ENCODE results near the gene ZNF57.

DNA sequence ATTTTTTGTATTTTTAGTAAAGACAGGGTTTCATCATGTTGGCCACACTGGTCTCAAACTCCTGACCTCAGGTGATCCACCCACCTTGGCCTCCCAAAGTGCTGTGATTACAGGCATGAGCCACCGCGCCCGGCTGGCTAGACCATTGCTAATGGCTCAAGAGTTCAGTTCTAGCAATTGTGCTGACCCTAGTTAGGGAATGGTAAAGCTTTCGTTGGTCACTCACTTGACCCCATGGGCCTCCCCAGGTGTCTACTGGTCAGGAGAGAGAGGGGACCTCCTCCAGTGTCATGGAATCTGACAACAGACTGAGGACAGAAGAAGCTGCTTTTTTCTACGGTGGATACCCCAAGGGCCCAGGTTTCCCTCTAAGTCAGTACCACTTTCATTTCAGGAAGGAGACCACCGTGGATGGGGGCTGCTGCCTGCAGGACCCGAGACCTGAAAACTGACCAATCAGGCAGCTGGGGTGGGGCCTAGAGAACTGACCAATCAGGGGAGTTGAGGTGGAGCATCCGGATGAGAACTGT, 34.2 kb upstream of the ZNF57 start:
- TF ChIP-seq CTCF (IDR thresholded peaks at IDR 0.05; ENCODE audit: low read length) (no peak), EZH2 (IDR thresholded peaks at IDR 0.05; ENCODE audit: borderline replicate concordance, low read length) (no peak)

Measured in OCI-LY1 (cell line).